ENCODE data around the gene SLC23A3.

Gene SLC23A3

GRCh38 chr2:219175486-219175885 lies 5.7 kb upstream of the SLC23A3 start:
- peaks cover 41% of the 10 kb centered on the region for H3K4me1 Mint-ChIP-seq (ENCODE audit: low read depth)
- peak overlapping the region; percentile 83 for H3K27ac Mint-ChIP-seq
- peak overlapping the region; percentile 82 for H3K4me3 Mint-ChIP-seq
- H3K36me3 Mint-ChIP-seq (ENCODE audit: low read depth) = peaks cover 26% of the 10 kb centered on the region
- H3K27me3 Mint-ChIP-seq (ENCODE audit: low read depth) = no peaks in the 10 kb centered on the region
- H3K9me3 Mint-ChIP-seq = no peaks in the 10 kb centered on the region

DNA sequence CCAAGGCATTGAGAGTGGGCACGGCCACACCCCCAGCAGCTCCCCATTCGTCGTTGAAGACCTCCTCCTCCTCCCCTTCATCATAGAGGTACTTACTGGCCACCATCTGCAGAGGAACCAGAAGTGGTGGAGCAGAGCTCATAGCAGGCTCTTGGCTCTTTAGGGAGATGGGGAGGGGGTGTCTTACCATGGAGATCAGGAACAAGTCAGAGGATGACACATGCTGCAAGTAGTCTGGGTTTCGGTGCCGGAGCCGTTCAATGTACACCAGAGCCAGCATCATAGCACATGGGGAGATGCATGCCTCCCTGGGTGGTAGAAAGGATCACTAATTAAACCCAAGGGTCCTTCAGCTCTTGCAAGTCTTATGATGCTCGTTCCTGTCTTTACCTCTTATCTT lies 5.0 kb upstream of the SLC23A3 start:
- no peak overlapping the region for H3K27ac Mint-ChIP-seq
- H3K27me3 Mint-ChIP-seq (ENCODE audit: low read depth) = no peaks in the 10 kb centered on the region
- peaks cover 38% of the 10 kb centered on the region for H3K4me1 Mint-ChIP-seq (ENCODE audit: low read depth)
- H3K9me3 Mint-ChIP-seq = no peaks in the 10 kb centered on the region
- H3K4me3 Mint-ChIP-seq = peak overlapping the region; percentile 28
- H3K36me3 Mint-ChIP-seq (ENCODE audit: low read depth) = peaks cover 25% of the 10 kb centered on the region

GRCh38 chr2:219174146-219174545 lies 4.3 kb upstream of the SLC23A3 start:
- Mint-ChIP-seq H3K36me3 (ENCODE audit: low read depth) (peaks cover 25% of the 10 kb centered on the region), H3K27ac (peak overlapping the region; percentile 45), H3K4me1 (ENCODE audit: low read depth) (peaks cover 32% of the 10 kb centered on the region), H3K9me3 (no peaks in the 10 kb centered on the region), H3K27me3 (ENCODE audit: low read depth) (no peaks in the 10 kb centered on the region), H3K4me3 (peak overlapping the region; percentile 16)

GRCh38 chr2:219173176-219173575 lies 3.3 kb upstream of the SLC23A3 start:
- no peak overlapping the region for H3K4me3 Mint-ChIP-seq
- peaks cover 26% of the 10 kb centered on the region for H3K4me1 Mint-ChIP-seq (ENCODE audit: low read depth)
- H3K27me3 Mint-ChIP-seq (ENCODE audit: low read depth) = no peaks in the 10 kb centered on the region
- H3K9me3 Mint-ChIP-seq = no peaks in the 10 kb centered on the region
- H3K27ac Mint-ChIP-seq = no peak overlapping the region
- H3K36me3 Mint-ChIP-seq (ENCODE audit: low read depth) = peaks cover 25% of the 10 kb centered on the region

DNA sequence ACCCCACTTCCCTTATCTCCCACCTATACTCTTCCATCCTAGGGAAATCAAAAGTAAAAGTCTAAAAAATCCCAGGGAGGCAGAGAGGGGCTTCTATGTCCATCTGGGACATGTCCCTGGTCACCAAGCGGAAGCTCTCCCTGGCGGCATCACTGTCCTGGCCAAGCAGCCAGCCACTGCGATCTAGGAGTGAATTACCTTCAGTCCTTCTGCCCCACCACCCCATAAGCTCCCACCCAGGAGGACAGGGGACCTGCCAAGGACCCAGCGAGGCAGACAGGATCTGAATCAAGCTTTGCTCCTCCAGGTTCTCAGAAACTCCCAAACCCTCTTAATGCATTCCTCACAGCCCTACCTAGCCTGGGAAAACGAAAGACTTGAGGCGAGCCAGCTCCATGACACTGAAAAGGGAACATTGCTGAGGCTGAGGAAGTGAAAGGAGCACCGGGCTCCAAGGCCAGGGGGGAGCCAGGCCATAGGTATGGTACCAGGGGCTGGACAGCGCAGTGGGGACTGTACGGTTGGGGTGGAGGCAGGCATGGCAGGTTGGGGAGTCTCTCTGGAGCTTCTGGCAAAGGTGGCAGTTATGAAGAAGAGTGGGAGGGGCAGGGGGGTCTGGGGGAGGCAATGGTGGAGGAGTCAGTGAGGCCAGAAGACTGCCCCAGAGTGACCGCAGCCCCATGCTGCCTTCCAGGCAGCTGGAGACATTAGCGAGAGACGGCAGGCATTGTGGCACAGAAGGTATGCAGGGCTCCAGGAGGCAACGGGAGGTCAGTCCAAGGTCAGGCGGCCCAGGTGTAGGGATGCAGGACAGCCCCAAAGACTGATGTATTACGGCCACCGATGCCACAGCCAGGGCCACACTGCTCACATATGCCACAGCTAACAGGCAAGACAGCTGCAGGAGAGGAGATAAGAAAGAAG lies 2.7 kb upstream of the SLC23A3 start:
- Mint-ChIP-seq H3K36me3 (ENCODE audit: low read depth) (peaks cover 25% of the 10 kb centered on the region), H3K9me3 (no peaks in the 10 kb centered on the region), H3K27me3 (ENCODE audit: low read depth) (no peaks in the 10 kb centered on the region), H3K4me3 (no peak overlapping the region), H3K4me1 (ENCODE audit: low read depth) (peaks cover 24% of the 10 kb centered on the region), H3K27ac (no peak overlapping the region)

GRCh38 chr2:219171231-219171651 lies 1.4 kb upstream of the SLC23A3 start:
- peaks cover 29% of the 10 kb centered on the region for H3K36me3 Mint-ChIP-seq (ENCODE audit: low read depth)
- no peak overlapping the region for H3K4me3 Mint-ChIP-seq
- no peak overlapping the region for H3K27ac Mint-ChIP-seq
- no peaks in the 10 kb centered on the region for H3K9me3 Mint-ChIP-seq
- H3K27me3 Mint-ChIP-seq (ENCODE audit: low read depth) = no peaks in the 10 kb centered on the region
- H3K4me1 Mint-ChIP-seq (ENCODE audit: low read depth) = peaks cover 20% of the 10 kb centered on the region

GRCh38 chr2:219168932-219169331 lies 897 bp downstream of the SLC23A3 start:
- H3K9me3 Mint-ChIP-seq = no peaks in the 10 kb centered on the region
- peaks cover 22% of the 10 kb centered on the region for H3K36me3 Mint-ChIP-seq (ENCODE audit: low read depth)
- H3K27me3 Mint-ChIP-seq (ENCODE audit: low read depth) = no peaks in the 10 kb centered on the region
- H3K4me1 Mint-ChIP-seq (ENCODE audit: low read depth) = peaks cover 3% of the 10 kb centered on the region
- H3K27ac Mint-ChIP-seq = no peak overlapping the region
- no peak overlapping the region for H3K4me3 Mint-ChIP-seq

- Mint-ChIP-seq H3K4me1 (ENCODE audit: low read depth) (peaks cover 3% of the 10 kb centered on the region), H3K4me3 (no peak overlapping the region), H3K36me3 (ENCODE audit: low read depth) (peaks cover 21% of the 10 kb centered on the region), H3K9me3 (no peaks in the 10 kb centered on the region), H3K27me3 (ENCODE audit: low read depth) (no peaks in the 10 kb centered on the region), H3K27ac (no peak overlapping the region)
Measured at GRCh38 chr2:219168526-219168925, 1.3 kb downstream of the SLC23A3 start.

GRCh38 chr2:219167997-219168396 lies 1.8 kb downstream of the SLC23A3 start:
- Mint-ChIP-seq H3K27ac (no peak overlapping the region), H3K4me3 (no peak overlapping the region), H3K4me1 (ENCODE audit: low read depth) (peaks cover 3% of the 10 kb centered on the region), H3K36me3 (ENCODE audit: low read depth) (peaks cover 17% of the 10 kb centered on the region), H3K27me3 (ENCODE audit: low read depth) (no peaks in the 10 kb centered on the region), H3K9me3 (no peaks in the 10 kb centered on the region)

DNA sequence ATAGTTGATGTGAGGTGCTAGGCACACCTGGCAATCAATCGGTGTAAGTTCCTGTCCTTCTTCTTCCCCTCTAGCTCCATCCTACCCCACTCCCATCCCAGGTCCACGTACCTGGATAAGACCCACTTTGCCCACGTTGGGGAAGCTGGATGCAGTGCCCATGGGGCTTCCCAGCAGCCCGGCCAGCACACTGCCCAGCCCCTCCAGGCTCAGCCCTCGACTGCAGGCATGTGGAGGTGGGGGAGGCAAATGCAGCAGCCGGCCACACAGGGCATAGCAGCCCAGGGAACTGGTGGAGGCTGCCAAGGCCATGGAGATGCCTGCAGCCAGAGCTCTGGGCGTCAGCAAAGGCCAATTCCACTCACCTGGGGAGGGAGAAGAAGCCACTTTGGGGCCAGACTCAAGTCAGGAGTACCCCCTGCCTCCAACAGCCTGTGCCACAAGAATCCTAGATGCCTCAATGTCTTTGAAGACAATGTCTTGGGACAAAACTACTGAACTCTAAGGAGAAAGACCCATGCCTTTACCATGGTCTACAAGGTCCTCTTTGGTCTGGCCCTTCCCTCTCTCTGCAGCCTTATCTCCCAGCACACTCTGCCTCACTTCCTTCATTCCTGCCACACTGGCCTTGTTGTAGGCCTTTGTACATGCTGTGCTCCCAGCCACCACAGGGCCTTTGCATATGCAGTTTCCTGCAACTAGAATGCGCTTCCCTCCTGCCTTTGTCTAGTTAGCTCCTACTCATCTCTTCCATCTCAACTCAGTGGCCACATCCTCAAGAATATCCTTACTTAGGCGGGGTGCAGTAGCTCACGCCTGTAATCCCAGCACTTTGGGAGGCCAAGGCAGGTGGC lies 4.5 kb downstream of the SLC23A3 start:
- Mint-ChIP-seq H3K9me3 (no peaks in the 10 kb centered on the region), H3K36me3 (ENCODE audit: low read depth) (peaks cover 5% of the 10 kb centered on the region), H3K4me3 (no peak overlapping the region), H3K27ac (no peak overlapping the region), H3K4me1 (ENCODE audit: low read depth) (peaks cover 7% of the 10 kb centered on the region), H3K27me3 (ENCODE audit: low read depth) (no peaks in the 10 kb centered on the region)

GRCh38 chr2:219163156-219163555 lies 6.7 kb downstream of the SLC23A3 start:
- Mint-ChIP-seq H3K27me3 (ENCODE audit: low read depth) (no peaks in the 10 kb centered on the region), H3K9me3 (no peaks in the 10 kb centered on the region), H3K4me1 (ENCODE audit: low read depth) (peaks cover 18% of the 10 kb centered on the region), H3K36me3 (ENCODE audit: low read depth) (peaks cover 5% of the 10 kb centered on the region), H3K27ac (no peak overlapping the region), H3K4me3 (no peak overlapping the region)

- Mint-ChIP-seq H3K4me1 (ENCODE audit: low read depth) (peaks cover 18% of the 10 kb centered on the region), H3K27me3 (ENCODE audit: low read depth) (no peaks in the 10 kb centered on the region), H3K27ac (peak overlapping the region; percentile 97), H3K36me3 (ENCODE audit: low read depth) (peaks cover 6% of the 10 kb centered on the region), H3K4me3 (peak overlapping the region; percentile 91), H3K9me3 (no peaks in the 10 kb centered on the region)
Measured at GRCh38 chr2:219161097-219161496, 8.7 kb downstream of the SLC23A3 start.

- Mint-ChIP-seq H3K9me3 (no peaks in the 10 kb centered on the region), H3K27me3 (ENCODE audit: low read depth) (no peaks in the 10 kb centered on the region), H3K27ac (peak within 1 kb of the TSS; percentile 97), H3K4me3 (peak within 1 kb of the TSS; percentile 91), H3K4me1 (ENCODE audit: low read depth) (peaks cover 18% of the 10 kb centered on the region), H3K36me3 (ENCODE audit: low read depth) (peaks cover 6% of the 10 kb centered on the region)
Measured at GRCh38 chr2:219160186-219161017, 9.4 kb downstream of the SLC23A3 start, which contains the start of gene NHEJ1. NHEJ1 (minus strand) TSS chr2:219160815; CDS start chr2:219158362, 2,453 bp downstream.

DNA sequence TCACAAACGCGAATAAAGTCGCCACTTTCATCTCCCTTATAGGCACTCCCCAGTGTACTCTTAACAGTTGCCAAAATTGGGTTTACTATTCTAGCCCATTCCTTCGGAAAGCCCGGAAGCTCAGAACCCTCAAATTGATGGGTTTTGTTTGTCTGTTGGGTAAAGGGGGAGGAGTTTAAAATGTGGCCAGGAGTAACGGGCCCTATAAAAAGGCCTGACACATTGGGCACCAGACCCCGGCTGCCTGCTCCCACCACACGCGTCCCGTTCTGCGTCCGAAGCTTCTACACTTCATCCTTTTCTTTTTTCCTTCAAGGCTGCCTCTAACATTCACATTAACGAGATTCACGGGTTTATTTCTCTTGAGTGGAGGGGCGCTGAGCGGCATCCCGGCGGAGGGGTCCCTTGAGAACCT lies 10.1 kb downstream of the SLC23A3 start:
- Mint-ChIP-seq H3K27ac (peak overlapping the region; percentile 97), H3K36me3 (ENCODE audit: low read depth) (peaks cover 6% of the 10 kb centered on the region), H3K27me3 (ENCODE audit: low read depth) (no peaks in the 10 kb centered on the region), H3K9me3 (no peaks in the 10 kb centered on the region), H3K4me1 (ENCODE audit: low read depth) (peaks cover 18% of the 10 kb centered on the region), H3K4me3 (peak overlapping the region; percentile 91)
